GM19023 (cell line): ENCODE results near the gene SLC39A5.

Experiments used
- ATAC-seq: cut with Tn5 transposase; IDR thresholded peaks from one replicate; pipeline ENCODE4 v1.9.1; 2021; ENCODE audit warnings: mild to moderate bottlenecking, moderate library complexity; ENCODE audit not compliant: unreplicated experiment

Gene SLC39A5

GRCh38 chr12:56213878-56214277 is 16.0 kb upstream of the SLC39A5 start:
- no peak for ATAC-seq

- no peak for ATAC-seq
Observed at GRCh38 chr12:56216461-56216860, 13.4 kb upstream of the SLC39A5 start.

GRCh38 chr12:56219840-56220239 is 10.0 kb upstream of the SLC39A5 start:
- ATAC-seq: no peak

GRCh38 chr12:56220611-56221231 is 9.1 kb upstream of the SLC39A5 start:
- ATAC-seq: no peak

GRCh38 chr12:56221232-56221756 is 8.6 kb upstream of the SLC39A5 start:
- peak; percentile 33 for ATAC-seq

- ATAC-seq: peak; percentile 76
Observed at GRCh38 chr12:56221757-56222530, 7.9 kb upstream of the SLC39A5 start, which contains the start of gene RNF41. RNF41 (minus strand) TSS chr12:56221922; CDS start chr12:56214047, 7,875 bp downstream.

GRCh38 chr12:56222531-56222895 is 7.3 kb upstream of the SLC39A5 start:
- no peak for ATAC-seq

- ATAC-seq: no peak
Observed at GRCh38 chr12:56223571-56224101, 6.2 kb upstream of the SLC39A5 start.

GRCh38 chr12:56224102-56224701 is 5.6 kb upstream of the SLC39A5 start, which contains the start of gene NABP2:
NABP2 (plus strand) TSS chr12:56224342; CDS start chr12:56224857, 515 bp downstream.
- ATAC-seq: peak; percentile 70

- no peak for ATAC-seq
Observed at GRCh38 chr12:56224954-56225353, 4.9 kb upstream of the SLC39A5 start.

- no peak for ATAC-seq
Observed at GRCh38 chr12:56229082-56229481, 769 bp upstream of the SLC39A5 start.

GRCh38 chr12:56230432-56231183 is 757 bp downstream of the SLC39A5 start:
- no peak for ATAC-seq

- ATAC-seq: no peak
Observed at GRCh38 chr12:56231184-56231582, 1.3 kb downstream of the SLC39A5 start.

- ATAC-seq: no peak
Observed at GRCh38 chr12:56234746-56235436, 5.0 kb downstream of the SLC39A5 start.

GRCh38 chr12:56236091-56236490 is 6.2 kb downstream of the SLC39A5 start:
- ATAC-seq: no peak

GRCh38 chr12:56236985-56237384 is 7.1 kb downstream of the SLC39A5 start:
- no peak for ATAC-seq

- ATAC-seq: no peak
Observed at GRCh38 chr12:56237552-56237951, 7.7 kb downstream of the SLC39A5 start.

GRCh38 chr12:56241424-56242303 is 11.8 kb downstream of the SLC39A5 start:
- no peak for ATAC-seq

GRCh38 chr12:56242986-56243385 is 13.1 kb downstream of the SLC39A5 start:
- ATAC-seq: no peak
